Measurements from ENCODE around the gene DNAJC19. TPM values are rescaled to one million over a fixed set of nuclear protein-coding genes. Genes with fewer than 3 reads are reported as not detected.

DNAJC19 gene
- total RNA-seq (2022; extraction: Qiagen RNA extraction), result 19.1 to 26.7 TPM (median 21.7 TPM) in 5 replicates

GRCh38 chr3:180989291-180990163 lies at the start of gene DNAJC19:
DNAJC19 (minus strand) TSS chr3:180989736; CDS start chr3:180989602, 134 bp downstream.

Other genes with a start within 250 kb of the DNAJC19 start
- gene FXR1, start 77.1 kb downstream of the DNAJC19 start, total RNA-seq (2022; extraction: Qiagen RNA extraction), result 60.6 to 110 TPM (median 77.3 TPM) in 5 replicates

All from A549 treated with CORT108297 at 1 μM for 4 hours (cell line).